Neuronal stem cell (in vitro differentiated cells): ENCODE measurements around the gene PIGU.
A peak's percentile ranks its signal among the peaks of the same experiment; 100 is the strongest.

Experiments
- DNase-seq: peaks from one replicate; pipeline ENCODE4 v3.0.0-alpha.2; 2013; ENCODE audit warnings: low spot score
- H2AFZ ChIP-seq: one replicate; pipeline ENCODE4 v1.6.1; 2013; ENCODE audit warnings: mild to moderate bottlenecking, low read length, inconsistent platforms
- H2AK5ac ChIP-seq: 2 replicates; pipeline ENCODE4 v1.6.1; 2013; ENCODE audit warnings: low read depth, mild to moderate bottlenecking, inconsistent platforms, low read length, moderate library complexity, mixed read lengths
- H2BK120ac ChIP-seq: 2 replicates; pipeline ENCODE4 v1.6.1; 2013; ENCODE audit warnings: low read depth, mild to moderate bottlenecking, inconsistent platforms, low read length, moderate library complexity, mixed read lengths
- H2BK12ac ChIP-seq: one replicate; pipeline ENCODE4 v1.6.1; 2013; ENCODE audit warnings: low read length, inconsistent platforms
- H2BK15ac ChIP-seq: 2 replicates; pipeline ENCODE4 v1.6.1; 2013; ENCODE audit warnings: mild to moderate bottlenecking, low read length, inconsistent platforms, mixed read lengths
- H2BK5ac ChIP-seq: one replicate; pipeline ENCODE4 v1.6.1; 2013; ENCODE audit warnings: inconsistent platforms, mild to moderate bottlenecking, low read length, moderate library complexity
- H3K14ac ChIP-seq: one replicate; pipeline ENCODE4 v1.6.1; 2013; ENCODE audit warnings: low read length, inconsistent platforms
- H3K18ac ChIP-seq: 2 replicates; pipeline ENCODE4 v1.6.1; 2013; ENCODE audit warnings: low read length, inconsistent platforms
- H3K23ac ChIP-seq: 2 replicates; pipeline ENCODE4 v1.6.1; 2013; ENCODE audit warnings: low read depth, mild to moderate bottlenecking, mixed read lengths, low read length, inconsistent platforms; ENCODE audit not compliant: poor library complexity
- H3K27ac ChIP-seq: replicated peaks from 3 replicates; pipeline ENCODE4 v1.5.1; 2013; ENCODE audit warnings: low read length, inconsistent platforms
- H3K27me3 ChIP-seq, 3 experiments: 2 replicates each; pipeline ENCODE4 v1.6.1; 2013; ENCODE audit warnings: low read length in 3 of 3, mild to moderate bottlenecking in 2 of 3, inconsistent platforms in 1 of 3, low read depth in 1 of 3, mixed read lengths in 1 of 3, moderate library complexity in 1 of 3; ENCODE audit not compliant: control insufficient read depth in 3 of 3, insufficient read depth in 3 of 3
- H3K36me3 ChIP-seq, 2 donors: replicated peaks in 1 of 2; 2 replicates each; pipeline ENCODE4 v1.6.1; 2013; ENCODE audit warnings: low read length in 2 of 2; ENCODE audit not compliant: control insufficient read depth in 2 of 2, insufficient read depth in 2 of 2
- H3K4ac ChIP-seq: 2 replicates; pipeline ENCODE4 v1.6.1; 2013; ENCODE audit warnings: inconsistent platforms, mild to moderate bottlenecking, low read length, moderate library complexity
- H3K4me1 ChIP-seq, 2 donors: 1 replicate in 1 of 2; 2 replicates in 1 of 2; pipeline ENCODE4 v1.6.1; 2013; ENCODE audit warnings: low read length in 2 of 2, low read depth in 1 of 2; ENCODE audit not compliant: control insufficient read depth in 2 of 2, insufficient read depth in 1 of 2
- H3K4me2 ChIP-seq: one replicate; pipeline ENCODE4 v1.6.1; 2013; ENCODE audit warnings: mild to moderate bottlenecking, low read length, inconsistent platforms; ENCODE audit not compliant: insufficient read depth, poor library complexity, severe bottlenecking
- H3K4me3 ChIP-seq, 2 donors: 2 replicates each; pipeline ENCODE4 v1.5.1; 2013; ENCODE audit warnings: low read length in 2 of 2, mild to moderate bottlenecking in 2 of 2, inconsistent platforms in 1 of 2, moderate library complexity in 1 of 2
- H3K79me1 ChIP-seq: one replicate; pipeline ENCODE4 v1.6.1; 2013; ENCODE audit warnings: low read depth, mild to moderate bottlenecking, inconsistent platforms, low read length, moderate library complexity
- H3K9ac ChIP-seq: one replicate; pipeline ENCODE4 v1.6.1; 2013; ENCODE audit warnings: mild to moderate bottlenecking, low read depth, low read length, inconsistent platforms; ENCODE audit not compliant: poor library complexity
- H3K9me3 ChIP-seq, 2 donors: replicated peaks in 1 of 2; 2 replicates each; pipeline versions ENCODE3 to v1.6.1; 2013; ENCODE audit warnings: low read length in 2 of 2, mild to moderate bottlenecking in 2 of 2, inconsistent platforms in 1 of 2, low read depth in 1 of 2, mixed read lengths in 1 of 2, moderate library complexity in 1 of 2; ENCODE audit not compliant: control insufficient read depth in 2 of 2, insufficient read depth in 1 of 2
- H4K8ac ChIP-seq: one replicate; pipeline ENCODE4 v1.6.1; 2013; ENCODE audit warnings: low read depth, mild to moderate bottlenecking, inconsistent platforms, low read length, moderate library complexity
- H4K91ac ChIP-seq: one replicate; pipeline ENCODE4 v1.6.1; 2013; ENCODE audit warnings: low read length, low read depth, mild to moderate bottlenecking, inconsistent platforms; ENCODE audit not compliant: poor library complexity
- WGBS, 2 donors: extraction: QIAGEN DNeasy Blood & Tissue Kit; methylation state at CpG; one replicate each; pipeline ENCODE4 v1.1.7; 2013; ENCODE audit warnings: missing lambda C conversion rate in 2 of 2, mixed read lengths in 1 of 2; ENCODE audit not compliant: insufficient read length in 2 of 2, insufficient replicate concordance in 1 of 2; ENCODE audit errors: extremely low coverage in 2 of 2; 5-methylcytosine and 5-hydroxymethylcytosine counted together

PIGU gene

DNA sequence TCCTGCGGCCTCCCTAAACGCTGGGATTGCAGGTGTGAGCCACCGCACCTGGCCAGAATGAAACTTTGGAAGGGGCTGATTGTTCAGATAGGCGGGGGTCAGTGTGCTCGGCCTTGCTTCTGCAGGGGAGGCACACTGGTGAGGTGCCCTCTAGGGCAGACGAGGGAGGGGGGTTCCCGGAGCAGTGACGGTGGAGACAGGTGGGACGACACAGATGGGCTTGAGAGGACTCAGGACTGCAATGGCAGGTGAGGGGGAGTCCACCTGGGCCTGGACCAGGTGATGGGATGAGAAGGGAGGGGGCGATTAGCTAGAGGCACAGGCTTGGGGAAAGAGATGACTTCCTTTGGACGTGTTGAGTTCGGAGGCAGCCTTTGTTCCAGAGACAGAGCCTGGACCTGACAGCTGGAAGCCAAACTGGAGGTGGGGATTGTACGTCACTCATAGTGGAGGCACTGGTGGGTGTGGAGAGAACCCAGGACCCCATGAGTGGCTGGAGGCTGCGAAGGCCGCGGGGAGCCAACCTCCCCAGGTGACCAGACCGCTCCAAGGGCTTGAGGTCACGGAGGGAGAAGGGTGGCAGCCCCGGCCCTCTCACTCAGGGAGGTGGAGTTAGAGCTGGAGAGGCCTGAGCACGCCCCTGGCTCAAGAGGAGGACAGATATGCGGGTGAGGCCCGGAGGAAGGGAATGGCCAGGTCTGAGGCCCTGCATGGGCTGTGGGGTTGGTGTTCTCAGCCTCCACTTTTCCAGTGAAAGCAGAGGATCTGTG lies 128.9 kb downstream of the PIGU start:
- H2AFZ ChIP-seq: no peak overlapping the region
- no CpG with 5 or more reads among the region's 22 CpGs for WGBS, 2 donors

DNA sequence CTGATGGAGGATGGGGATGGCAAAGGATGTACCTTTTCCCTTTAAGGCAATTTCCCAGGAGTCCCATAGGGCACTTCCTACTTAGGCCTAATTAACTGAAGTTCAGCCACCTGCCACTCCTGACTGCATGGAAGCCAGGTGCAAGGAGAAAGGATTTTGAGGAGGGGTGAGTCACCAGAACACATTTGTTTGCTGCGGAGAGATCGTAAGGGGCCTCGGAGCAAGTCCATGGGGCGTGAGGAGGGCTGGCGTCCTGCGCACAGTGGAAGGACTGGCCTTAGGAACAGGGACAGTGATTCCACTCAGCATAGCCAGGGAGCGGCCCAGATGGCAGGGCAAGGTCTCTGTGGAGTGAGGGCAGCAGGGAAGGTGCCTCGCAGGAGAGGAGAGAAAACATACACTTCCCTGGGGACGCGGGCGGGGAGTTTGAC lies 130.1 kb downstream of the PIGU start:
- H3K14ac ChIP-seq: peak overlapping the region; percentile 98
- H3K4me3 ChIP-seq: no peak overlapping the region
- peak overlapping the region; percentile 30 for H3K18ac ChIP-seq
- H3K79me1 ChIP-seq: no peaks in the 10 kb centered on the region
- H2AFZ ChIP-seq: no peak overlapping the region
- H3K27me3 ChIP-seq: no peaks in the 10 kb centered on the region
- no peak overlapping the region for H3K4me2 ChIP-seq
- no peak overlapping the region for H2BK12ac ChIP-seq
- H2BK5ac ChIP-seq: no peak overlapping the region
- WGBS, 2 donors: no CpG with 5 or more reads among the region's 11 CpGs
- H3K36me3 ChIP-seq: peaks cover 0 to 6% of the 10 kb centered on the region in 2 donors
- H3K4ac ChIP-seq: no peak overlapping the region
- H2AK5ac ChIP-seq: peak overlapping the region; percentile 48
- H4K91ac ChIP-seq: peak overlapping the region; percentile 57
- no peaks in the 10 kb centered on the region for H3K9me3 ChIP-seq
- no peak overlapping the region for H2BK15ac ChIP-seq
- H3K9ac ChIP-seq: no peak overlapping the region
- no peak overlapping the region for H4K8ac ChIP-seq
- H3K27ac ChIP-seq: no peak overlapping the region
- no peak overlapping the region for H3K23ac ChIP-seq
- H3K4me1 ChIP-seq: peaks cover 0 to 6% of the 10 kb centered on the region in 2 donors
- H2BK120ac ChIP-seq: no peak overlapping the region
- DNase-seq: no peak

More for the DNA sequence above, 128.9 kb downstream of the PIGU start:
- Histone ChIP-seq H2BK12ac (no peak overlapping the region), H3K4me1 (peaks cover 0 to 6% of the 10 kb centered on the region in 2 donors), H3K14ac (no peak overlapping the region), H3K23ac (peak overlapping the region; percentile 13), H2BK5ac (no peak overlapping the region), H3K27me3 (no peaks in the 10 kb centered on the region), H2AK5ac (no peak overlapping the region), H3K9ac (no peak overlapping the region), H3K18ac (peak overlapping the region; percentile 56), H2BK15ac (no peak overlapping the region), H3K4me3 (no peak overlapping the region), H3K27ac (no peak overlapping the region), H4K91ac (no peak overlapping the region), H3K4ac (no peak overlapping the region), H3K4me2 (no peak overlapping the region), H2BK120ac (no peak overlapping the region), H3K36me3 (no peaks in the 10 kb centered on the region), H3K79me1 (no peaks in the 10 kb centered on the region), H3K9me3 (no peaks in the 10 kb centered on the region), H4K8ac (no peak overlapping the region)
- no peak for DNase-seq

DNA sequence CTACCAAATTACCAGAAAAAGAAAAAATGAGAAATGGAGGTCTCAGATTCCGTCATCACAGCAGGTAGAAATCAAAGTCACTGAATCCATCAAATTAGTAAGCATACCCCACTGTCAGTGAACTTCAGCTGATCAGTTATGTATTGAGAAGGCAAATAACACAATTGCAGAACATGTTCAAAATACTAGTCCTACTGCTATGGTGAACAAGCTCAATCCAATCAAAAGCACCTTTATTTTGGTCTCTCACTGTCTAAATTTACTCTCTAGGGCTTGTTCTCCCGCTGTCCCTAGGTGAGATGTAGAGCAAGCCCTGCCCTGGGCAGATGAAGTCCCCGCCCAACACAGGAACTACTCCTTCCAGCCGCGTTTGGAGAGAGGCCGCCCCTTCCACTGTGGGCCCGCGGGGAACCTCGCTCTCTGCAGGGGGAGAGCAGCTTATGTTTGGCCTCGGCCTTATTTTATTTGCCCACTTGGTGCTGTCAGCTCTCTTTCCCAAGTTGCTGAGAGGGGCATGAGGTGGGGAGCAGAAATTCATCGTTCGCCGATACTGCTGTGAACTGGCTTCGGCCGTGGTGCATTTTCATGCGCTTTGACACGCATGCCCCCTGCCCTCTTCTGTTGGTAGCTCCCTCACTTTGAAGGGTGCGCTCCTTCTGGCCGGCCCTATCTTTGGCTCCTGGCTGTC lies 132.6 kb downstream of the PIGU start:
- peak overlapping the region; percentile 4 for H3K23ac ChIP-seq
- H2BK120ac ChIP-seq: no peak overlapping the region
- peak overlapping the region in 1 of 2 donors; percentile 31 for H3K4me3 ChIP-seq
- H3K18ac ChIP-seq: no peak overlapping the region
- H2BK5ac ChIP-seq: no peak overlapping the region
- no peaks in the 10 kb centered on the region for H3K79me1 ChIP-seq
- no peak overlapping the region for H3K4ac ChIP-seq
- peaks cover 10 to 31% of the 10 kb centered on the region in 2 donors for H3K36me3 ChIP-seq
- no peak overlapping the region for H4K91ac ChIP-seq
- H2AFZ ChIP-seq: no peak overlapping the region
- H3K4me1 ChIP-seq: peaks cover 0 to 4% of the 10 kb centered on the region in 2 donors
- no peaks in the 10 kb centered on the region for H3K9me3 ChIP-seq
- H3K27me3 ChIP-seq: no peaks in the 10 kb centered on the region
- peak overlapping the region; percentile 46 for H3K9ac ChIP-seq
- H2BK12ac ChIP-seq: no peak overlapping the region
- no peak for DNase-seq
- H3K14ac ChIP-seq: no peak overlapping the region
- H2AK5ac ChIP-seq: no peak overlapping the region
- H3K4me2 ChIP-seq: no peak overlapping the region
- no peak overlapping the region for H3K27ac ChIP-seq
- no peak overlapping the region for H4K8ac ChIP-seq
- no peak overlapping the region for H2BK15ac ChIP-seq
- WGBS, 2 donors: no CpG with 5 or more reads among the region's 19 CpGs

DNA sequence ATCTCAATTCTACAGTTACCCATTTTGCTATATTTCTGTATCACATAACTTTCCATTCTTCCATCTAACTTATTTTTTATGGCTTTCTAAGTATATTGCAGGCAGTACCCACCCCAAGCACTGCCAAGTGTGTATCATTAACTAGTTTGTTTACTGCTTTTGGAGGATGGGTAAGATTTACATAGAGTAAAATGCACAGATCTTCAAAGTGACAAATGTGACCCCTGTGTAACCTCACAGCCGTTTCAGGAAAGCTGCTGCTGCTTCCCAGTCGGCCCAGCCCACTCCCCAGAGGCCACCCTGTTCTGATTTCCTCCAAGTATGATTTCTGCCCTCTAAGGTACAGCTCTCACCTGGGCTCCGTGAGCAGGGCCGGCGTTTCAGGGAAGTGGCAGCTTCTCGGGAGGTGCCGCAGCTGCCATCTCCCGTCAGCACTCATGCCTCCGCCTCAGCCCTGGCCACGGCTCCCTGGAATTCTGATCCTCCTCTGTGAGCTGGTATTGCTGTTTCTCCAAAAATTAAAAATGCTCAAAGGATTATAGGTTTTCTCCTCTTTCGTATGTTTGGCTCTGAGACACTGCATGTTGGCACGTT lies 133.3 kb downstream of the PIGU start:
- Histone ChIP-seq H3K27ac (no peak overlapping the region), H3K9me3 (no peaks in the 10 kb centered on the region), H3K18ac (no peak overlapping the region), H3K27me3 (no peaks in the 10 kb centered on the region), H2BK5ac (no peak overlapping the region), H2AK5ac (no peak overlapping the region), H3K23ac (no peak overlapping the region), H2BK12ac (no peak overlapping the region), H2BK15ac (no peak overlapping the region), H3K4me2 (no peak overlapping the region), H2BK120ac (no peak overlapping the region), H3K9ac (no peak overlapping the region), H3K4me1 (peaks cover 0 to 4% of the 10 kb centered on the region in 2 donors), H2AFZ (no peak overlapping the region), H4K8ac (no peak overlapping the region), H3K4me3 (no peak overlapping the region), H3K4ac (no peak overlapping the region), H3K14ac (no peak overlapping the region), H3K79me1 (no peaks in the 10 kb centered on the region), H3K36me3 (peaks cover 15 to 38% of the 10 kb centered on the region in 2 donors), H4K91ac (no peak overlapping the region)
- no peak for DNase-seq
- no CpG with 5 or more reads among the region's 12 CpGs for WGBS, 2 donors
